Skeletal muscle tissue (tissue), 4 donors: ENCODE results near the gene PER3. TPM values are rescaled to one million over a fixed set of nuclear protein-coding genes. Genes with fewer than 3 reads are reported as not detected.
"Not testable (repeated sequence)": the region's sequence is repeated elsewhere in the genome, so short reads cannot be mapped to it uniquely, and the experiment has no call there.

Source experiments
- H3K27ac ChIP-seq: one replicate; pipeline ENCODE4 v1.7.0; 2013; ENCODE audit warnings: mild to moderate bottlenecking, low read depth, low read length, inconsistent platforms
- H3K27me3 ChIP-seq, 3 donors: one replicate each; pipeline ENCODE4 v1.7.0; 2013; ENCODE audit warnings: low read length in 3 of 3; ENCODE audit not compliant: control insufficient read depth in 3 of 3, insufficient read depth in 3 of 3
- H3K36me3 ChIP-seq, 3 donors: one replicate each; pipeline ENCODE4 v1.7.0; 2013; ENCODE audit warnings: low read length in 3 of 3; ENCODE audit not compliant: control insufficient read depth in 3 of 3, insufficient read depth in 3 of 3
- H3K4me1 ChIP-seq, 3 donors: one replicate each; pipeline ENCODE4 v1.7.0; 2013; ENCODE audit warnings: low read length in 3 of 3, mild to moderate bottlenecking in 3 of 3; ENCODE audit not compliant: control insufficient read depth in 3 of 3, insufficient read depth in 3 of 3
- H3K4me3 ChIP-seq, 3 donors: one replicate each; pipeline ENCODE4 v1.7.0; 2013; ENCODE audit warnings: low read length in 3 of 3
- H3K9ac ChIP-seq, 3 donors: one replicate each; pipeline ENCODE4 v1.7.0; 2013; ENCODE audit warnings: low read length in 3 of 3, mild to moderate bottlenecking in 3 of 3, moderate library complexity in 2 of 3, low read depth in 1 of 3
- H3K9me3 ChIP-seq, 3 donors: one replicate each; pipeline ENCODE4 v1.7.0; 2013; ENCODE audit warnings: low read length in 3 of 3; ENCODE audit not compliant: control insufficient read depth in 3 of 3
- total RNA-seq: library from RNA; depleted of rRNA; stranded (reverse); fragments of >200 nt; gene quantifications from one replicate; pipeline ENCODE4 v1.2.3, GENCODE V29; 2014
- donor health status: Osteomylitis.

Gene PER3
- total RNA-seq, 1 donor from 2014 or later, result 11.5 TPM

- Histone ChIP-seq H3K27me3 (no peaks in the 10 kb centered on the region), H3K9ac (no peak overlapping the region), H3K9me3 (no peaks in the 10 kb centered on the region), H3K4me3 (no peak overlapping the region), H3K36me3 (peaks cover 49 to 84% (median 74%) of the 10 kb centered on the region in 3 donors), H3K27ac (no peak overlapping the region), H3K4me1 (peaks cover 10 to 26% (median 15%) of the 10 kb centered on the region in 3 donors)
Observed at GRCh38 chr1:7789828-7790227, 5.7 kb downstream of the PER3 start.

- not testable (repeated sequence) for H3K27ac ChIP-seq, H3K9me3 ChIP-seq, H3K9ac ChIP-seq, H3K4me3 ChIP-seq, H3K27me3 ChIP-seq
- peaks cover 54 to 86% (median 79%) of the 10 kb centered on the region in 3 donors for H3K36me3 ChIP-seq
- H3K4me1 ChIP-seq, result peaks cover 0 to 16% (median 8%) of the 10 kb centered on the region in 3 donors
Observed at GRCh38 chr1:7791027-7791426, 6.9 kb downstream of the PER3 start.

- H3K9me3 ChIP-seq, result no peaks in the 10 kb centered on the region
- H3K27ac ChIP-seq, result no peak overlapping the region
- H3K4me1 ChIP-seq, result no peaks in the 10 kb centered on the region
- H3K36me3 ChIP-seq, result peaks cover 60 to 76% (median 73%) of the 10 kb centered on the region in 3 donors
- H3K9ac ChIP-seq, result no peak overlapping the region
- no peaks in the 10 kb centered on the region for H3K27me3 ChIP-seq
- no peak overlapping the region for H3K4me3 ChIP-seq
Observed at GRCh38 chr1:7795406-7795805, 11.3 kb downstream of the PER3 start.

- Histone ChIP-seq H3K9me3 (no peaks in the 10 kb centered on the region), H3K4me1 (no peaks in the 10 kb centered on the region), H3K27me3 (no peaks in the 10 kb centered on the region), H3K27ac (no peak overlapping the region), H3K4me3 (no peak overlapping the region), H3K36me3 (peaks cover 61 to 72% (median 71%) of the 10 kb centered on the region in 3 donors), H3K9ac (no peak overlapping the region)
Observed at GRCh38 chr1:7805460-7805859, 21.4 kb downstream of the PER3 start.

GRCh38 chr1:7808253-7808844 lies 24.3 kb downstream of the PER3 start:
- Histone ChIP-seq H3K4me3 (no peak overlapping the region), H3K9me3 (peaks cover 0 to 3% (median 0%) of the 10 kb centered on the region in 3 donors), H3K27me3 (no peaks in the 10 kb centered on the region), H3K36me3 (peaks cover 76 to 80% (median 77%) of the 10 kb centered on the region in 3 donors), H3K9ac (no peak overlapping the region), H3K27ac (no peak overlapping the region), H3K4me1 (no peaks in the 10 kb centered on the region)

- peaks cover 2 to 9% (median 5%) of the 10 kb centered on the region in 3 donors for H3K9me3 ChIP-seq
- no peaks in the 10 kb centered on the region for H3K27me3 ChIP-seq
- H3K4me3 ChIP-seq, result no peak overlapping the region
- no peak overlapping the region for H3K9ac ChIP-seq
- H3K36me3 ChIP-seq, result peaks cover 74 to 80% (median 75%) of the 10 kb centered on the region in 3 donors
- no peaks in the 10 kb centered on the region for H3K4me1 ChIP-seq
- no peak overlapping the region for H3K27ac ChIP-seq
Observed at GRCh38 chr1:7809742-7810141, 25.7 kb downstream of the PER3 start.

- H3K27ac ChIP-seq, result no peak overlapping the region
- H3K27me3 ChIP-seq, result no peaks in the 10 kb centered on the region
- H3K4me1 ChIP-seq, result no peaks in the 10 kb centered on the region
- H3K36me3 ChIP-seq, result peaks cover 70 to 79% (median 75%) of the 10 kb centered on the region in 3 donors
- H3K9me3 ChIP-seq, result peaks cover 2 to 9% (median 5%) of the 10 kb centered on the region in 3 donors
- no peak overlapping the region for H3K9ac ChIP-seq
- no peak overlapping the region for H3K4me3 ChIP-seq
Observed at GRCh38 chr1:7810395-7810794, 26.3 kb downstream of the PER3 start.

- Histone ChIP-seq H3K4me3 (no peak overlapping the region), H3K36me3 (peaks cover 59 to 75% (median 70%) of the 10 kb centered on the region in 3 donors), H3K9me3 (peaks cover 2 to 9% (median 5%) of the 10 kb centered on the region in 3 donors), H3K27me3 (no peaks in the 10 kb centered on the region), H3K27ac (no peak overlapping the region), H3K4me1 (no peaks in the 10 kb centered on the region), H3K9ac (no peak overlapping the region)
Observed at GRCh38 chr1:7811476-7811875, 27.4 kb downstream of the PER3 start.

GRCh38 chr1:7813677-7814373 lies 29.7 kb downstream of the PER3 start:
- peaks cover 57 to 83% (median 73%) of the 10 kb centered on the region in 3 donors for H3K36me3 ChIP-seq

GRCh38 chr1:7821282-7821681 lies 37.2 kb downstream of the PER3 start:
- Histone ChIP-seq H3K4me3 (no peak overlapping the region), H3K9ac (no peak overlapping the region), H3K27me3 (no peaks in the 10 kb centered on the region), H3K9me3 (no peaks in the 10 kb centered on the region), H3K36me3 (peaks cover 57 to 82% (median 60%) of the 10 kb centered on the region in 3 donors), H3K27ac (no peak overlapping the region), H3K4me1 (no peaks in the 10 kb centered on the region)

More at GRCh38 chr1:7813677-7814373, 29.7 kb downstream of the PER3 start:
- no peaks in the 10 kb centered on the region for H3K4me1 ChIP-seq
- no peaks in the 10 kb centered on the region for H3K27me3 ChIP-seq
- H3K9me3 ChIP-seq, result peaks cover 2 to 9% (median 5%) of the 10 kb centered on the region in 3 donors
- H3K4me3 ChIP-seq, result no peak overlapping the region
- no peak overlapping the region for H3K27ac ChIP-seq
- no peak overlapping the region for H3K9ac ChIP-seq
